Activated T-helper 1 cell treated with Interleukin-2 at 50 U/mL for 16 hours (primary cell): ENCODE results near the gene CELF5.
"Not testable (repeated sequence)": the region's sequence is repeated elsewhere in the genome, so short reads cannot be mapped to it uniquely, and the experiment has no call there.

Experiments used
- DNase-seq: peaks from one replicate; pipeline ENCODE4 v3.0.0-alpha.2; 2020; ENCODE audit warnings: low read depth

The CELF5 gene

DNA sequence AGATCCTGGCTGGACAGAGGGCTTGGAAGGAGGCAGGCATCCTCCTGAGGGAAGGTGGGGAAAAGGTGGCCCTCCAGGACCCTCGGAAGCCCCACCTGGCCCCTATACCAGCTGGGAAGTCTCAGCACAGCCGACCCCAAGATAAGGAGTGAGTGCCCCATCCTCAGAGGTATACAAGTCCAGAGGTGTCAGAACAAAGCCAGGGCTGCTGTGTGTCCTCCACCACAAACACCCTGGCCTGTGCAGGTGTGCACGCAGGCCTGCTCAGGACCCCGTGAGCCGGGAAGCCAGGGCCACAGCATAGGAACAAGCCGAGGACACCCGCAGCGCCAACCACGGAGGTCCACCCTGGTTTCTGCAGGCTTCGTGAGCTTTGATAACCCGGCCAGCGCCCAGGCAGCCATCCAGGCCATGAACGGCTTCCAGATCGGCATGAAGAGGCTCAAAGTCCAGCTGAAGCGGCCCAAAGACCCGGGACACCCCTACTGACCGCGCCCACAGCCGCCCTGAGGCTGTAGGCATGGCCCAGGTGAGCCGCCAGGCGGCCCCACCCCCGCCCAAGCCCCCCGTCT is 68.6 kb downstream of the CELF5 start:
- DNase-seq: no peak

GRCh38 chr19:3293560-3293959 is 69.1 kb downstream of the CELF5 start:
- no peak for DNase-seq

DNA sequence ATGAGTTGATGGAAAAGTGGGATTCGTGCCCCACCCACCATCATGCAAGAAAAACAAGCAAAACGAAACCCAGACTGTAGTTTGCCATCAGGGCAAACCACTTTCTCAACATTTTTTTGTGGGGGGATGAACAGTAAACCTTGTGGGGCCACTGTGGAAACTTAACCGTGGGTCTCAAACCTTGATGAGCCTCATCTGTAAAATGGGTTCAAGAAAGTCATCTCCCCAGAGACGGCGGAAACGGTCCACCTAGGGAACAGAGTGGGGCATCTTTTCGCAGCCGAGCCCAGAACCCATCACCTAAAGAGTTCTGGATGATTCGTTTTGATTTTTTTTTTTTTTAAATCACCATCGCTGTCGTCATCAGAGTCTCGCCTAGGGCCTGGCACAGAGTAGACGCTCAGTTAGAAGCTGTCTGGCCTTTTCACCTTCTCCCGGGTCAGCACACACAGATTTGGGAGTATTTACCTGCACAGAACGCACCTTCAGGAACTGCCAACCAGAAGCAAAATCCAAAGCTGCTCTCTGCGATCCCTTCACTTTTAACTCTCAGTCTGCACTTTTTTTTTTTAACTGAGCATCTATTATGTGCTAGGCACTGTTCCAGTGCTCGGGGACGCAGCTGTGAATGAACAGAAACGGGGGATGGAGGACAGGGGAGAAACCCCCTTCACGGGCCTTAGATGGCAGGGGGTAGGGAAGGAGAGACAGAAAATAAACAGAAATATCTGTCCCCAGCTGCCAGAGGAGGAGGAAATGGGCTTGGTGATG is 69.8 kb downstream of the CELF5 start:
- DNase-seq: no peak

DNA sequence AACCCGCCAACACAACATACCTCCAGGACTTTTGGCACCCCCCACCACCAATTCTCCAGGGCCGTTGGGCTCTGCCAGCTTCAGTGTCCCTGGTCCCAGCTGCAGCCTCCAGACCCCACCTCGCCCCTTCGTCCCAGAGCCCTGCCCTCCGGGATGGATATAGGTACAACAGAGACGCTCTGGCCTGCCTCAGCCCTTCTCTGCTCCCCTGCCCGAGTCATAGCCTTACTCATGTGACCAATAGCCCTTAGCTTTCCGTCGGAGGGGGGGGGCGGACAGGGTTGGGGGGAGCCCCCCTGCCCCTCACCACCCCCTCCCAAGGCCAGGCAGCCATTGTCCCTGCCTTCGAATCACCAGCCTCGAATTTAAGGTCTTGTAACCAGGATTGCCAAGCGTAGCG is 71.1 kb downstream of the CELF5 start:
- no peak for DNase-seq

DNA sequence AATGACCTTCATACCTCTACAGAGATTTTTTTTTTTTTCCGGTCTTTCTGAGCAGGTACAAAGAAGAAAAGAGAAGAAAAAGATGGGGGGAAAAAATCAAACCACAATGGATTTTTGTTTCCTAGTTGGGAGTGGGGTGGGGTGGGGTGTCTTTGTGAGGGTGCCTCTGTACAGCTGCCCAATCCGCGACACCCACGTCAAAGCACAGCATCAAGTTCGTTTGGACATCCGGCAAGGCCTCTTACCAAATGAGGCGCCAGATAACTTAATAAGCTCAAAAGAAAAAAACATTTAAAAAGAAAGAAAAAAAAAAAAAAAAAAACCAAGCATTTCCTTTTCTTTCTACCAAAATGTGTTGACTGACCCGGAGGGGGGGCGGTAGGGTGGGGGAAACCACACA is 71.6 kb downstream of the CELF5 start:
- DNase-seq: no peak

- DNase-seq: no peak
Measured at GRCh38 chr19:3296446-3296845, 72.0 kb downstream of the CELF5 start.

- DNase-seq: no peak
Measured at GRCh38 chr19:3298853-3299449, 74.5 kb downstream of the CELF5 start.

- DNase-seq: not testable (repeated sequence)
Measured at GRCh38 chr19:3300566-3300965, 76.1 kb downstream of the CELF5 start.

GRCh38 chr19:3302755-3303154 is 78.3 kb downstream of the CELF5 start:
- DNase-seq: no peak

GRCh38 chr19:3304871-3305423 is 80.5 kb downstream of the CELF5 start:
- DNase-seq: peak; percentile 58

DNA sequence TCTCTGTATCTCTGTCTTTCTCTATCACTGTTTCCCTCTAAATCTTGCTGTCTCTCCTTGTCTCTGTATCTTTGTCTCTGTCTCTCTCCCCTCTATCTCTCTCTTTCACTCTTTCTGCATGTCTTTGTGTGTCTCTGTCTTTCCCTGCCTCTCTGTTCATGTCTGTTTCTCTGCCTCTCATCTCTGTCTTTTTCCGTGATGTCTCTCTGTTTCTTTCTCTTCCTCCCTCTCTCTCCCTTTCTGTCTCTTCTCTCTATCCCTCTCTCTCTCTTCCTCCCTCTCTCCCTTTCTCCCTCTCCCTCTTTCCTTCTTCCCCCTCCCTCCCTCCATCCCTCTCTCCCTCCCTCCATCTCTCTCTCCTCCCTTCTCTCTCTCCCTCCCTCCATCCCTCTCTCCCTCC is 85.3 kb downstream of the CELF5 start:
- no peak for DNase-seq

GRCh38 chr19:3310280-3310679 is 85.8 kb downstream of the CELF5 start:
- no peak for DNase-seq

GRCh38 chr19:3310711-3311110 is 86.2 kb downstream of the CELF5 start:
- no peak for DNase-seq

- no peak for DNase-seq
Measured at GRCh38 chr19:3313199-3313575, 88.7 kb downstream of the CELF5 start.

DNA sequence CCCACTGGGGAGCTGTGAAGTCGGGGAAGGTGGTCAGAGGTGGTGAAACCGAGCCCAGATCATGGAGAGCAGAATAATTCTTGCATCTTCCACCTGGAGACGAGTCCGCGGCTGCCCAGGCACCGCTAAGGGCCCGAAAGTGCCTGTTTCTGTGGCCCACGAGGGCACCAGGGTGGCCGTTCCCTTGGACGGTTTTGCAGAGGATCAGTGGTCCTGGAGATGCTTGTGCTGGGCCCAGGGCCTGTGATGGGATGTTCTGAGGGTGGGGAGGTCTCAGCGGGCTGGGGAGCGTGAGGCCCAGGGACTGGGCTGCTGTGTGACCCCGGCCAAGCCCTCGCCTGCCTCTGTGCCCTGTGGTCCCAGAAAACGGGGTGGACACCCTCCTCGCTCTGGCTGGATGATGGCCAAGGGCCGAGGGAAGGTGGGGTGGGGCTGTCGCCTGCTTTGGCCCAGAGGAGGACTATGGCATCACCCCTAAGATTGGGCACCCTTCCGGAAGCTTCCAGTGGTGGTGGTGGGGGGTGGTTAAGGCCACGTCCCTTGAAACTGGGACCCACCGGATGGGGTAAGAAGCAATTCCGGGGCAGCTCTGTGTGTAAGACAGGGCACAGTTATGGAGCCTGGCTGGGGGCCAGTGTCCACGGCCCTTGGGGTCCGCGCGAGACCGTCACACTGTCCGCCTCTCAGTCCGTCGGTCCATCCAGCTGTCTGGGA is 90.7 kb downstream of the CELF5 start:
- DNase-seq: no peak

DNA sequence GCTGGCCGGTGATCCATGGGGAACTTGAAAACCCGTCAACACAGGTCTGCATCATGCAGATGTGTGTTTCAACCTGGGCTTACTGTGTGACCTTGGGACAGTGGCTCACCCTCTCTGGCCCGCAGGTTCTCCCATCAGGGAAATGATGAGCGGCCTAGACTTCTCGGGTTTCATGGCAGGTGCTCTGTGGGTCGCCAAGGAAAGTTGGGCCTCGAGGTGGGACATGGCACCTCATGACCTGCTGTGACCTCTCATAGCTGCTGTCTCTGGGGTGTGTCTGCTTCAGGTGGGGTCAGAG is 91.2 kb downstream of the CELF5 start:
- DNase-seq: no peak

DNA sequence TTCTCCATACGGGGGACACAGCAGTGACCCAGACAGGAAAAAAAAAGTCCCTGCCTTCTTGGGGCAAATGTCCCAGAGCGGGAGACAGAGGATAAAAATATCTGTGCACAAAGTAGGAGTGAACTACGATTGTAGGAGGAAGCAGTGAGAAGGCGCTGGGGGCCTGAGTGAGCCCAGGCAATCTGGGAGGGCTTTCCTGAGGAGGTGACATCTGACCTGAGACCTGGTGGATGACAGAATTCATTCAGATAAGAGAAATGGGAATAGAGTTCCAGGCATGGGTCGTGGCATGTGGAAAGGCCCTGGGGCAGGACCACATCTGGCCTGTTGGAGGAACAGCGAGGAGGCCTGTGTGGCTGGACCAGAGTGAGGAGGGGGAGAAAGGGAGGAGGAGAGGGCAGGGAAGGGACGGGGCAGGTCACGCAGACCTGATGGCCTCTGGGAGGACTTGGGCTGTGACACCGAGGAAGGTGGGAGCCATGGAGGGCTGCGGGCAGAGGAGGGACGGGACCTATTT is 91.7 kb downstream of the CELF5 start:
- DNase-seq: no peak

GRCh38 chr19:3316659-3317207 is 92.3 kb downstream of the CELF5 start:
- no peak for DNase-seq

DNA sequence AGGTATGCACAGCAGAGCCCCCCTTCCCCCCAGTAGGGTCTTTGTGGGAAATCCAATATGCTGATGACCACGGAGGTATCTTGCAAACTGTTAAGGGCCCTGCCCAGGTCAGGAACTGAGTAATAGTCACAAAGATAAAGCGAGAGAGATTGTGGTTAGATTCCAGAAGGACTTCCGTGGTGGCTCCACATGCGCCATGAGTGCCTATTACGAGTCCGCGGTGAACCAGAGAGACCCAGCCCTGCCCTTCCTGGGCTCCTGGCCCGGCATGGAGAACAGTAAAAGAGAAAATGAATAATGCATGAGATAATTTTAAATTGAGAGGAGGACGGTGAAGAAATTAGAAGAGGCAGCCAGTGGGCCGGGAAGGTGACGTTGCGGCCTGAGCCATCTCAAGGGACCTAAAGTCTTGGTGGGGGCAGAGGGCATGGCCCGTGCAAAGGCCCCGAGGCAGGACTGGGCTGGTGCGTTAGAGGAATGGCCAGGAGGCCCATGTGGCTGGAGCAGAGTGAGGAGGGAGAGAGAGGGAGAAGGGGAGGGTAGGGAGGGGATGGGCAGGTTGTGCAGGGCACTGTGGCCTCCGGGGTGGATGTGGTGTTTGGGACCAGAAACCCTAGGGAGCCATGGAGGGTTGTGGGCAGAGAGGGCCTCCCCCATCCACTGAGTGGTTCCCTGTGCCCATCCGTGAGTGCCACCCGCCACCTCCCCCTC is 95.3 kb downstream of the CELF5 start:
- no peak for DNase-seq

DNA sequence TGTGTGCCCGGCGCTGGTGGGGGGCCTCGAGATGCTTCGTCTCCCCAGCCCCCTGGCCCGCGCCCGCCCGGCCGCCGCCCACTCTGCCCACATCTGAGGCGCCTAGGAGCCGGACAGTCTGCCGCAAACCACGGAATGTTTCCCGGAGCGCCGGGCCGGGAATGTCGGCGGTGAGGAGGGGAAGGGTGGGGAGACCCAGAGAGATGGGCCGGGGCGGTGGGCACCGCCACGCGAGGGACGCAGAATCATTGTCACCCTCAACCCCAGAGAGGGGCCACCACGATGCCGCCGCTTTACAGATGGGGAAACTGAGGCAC is 95.9 kb downstream of the CELF5 start:
- DNase-seq: no peak

DNA sequence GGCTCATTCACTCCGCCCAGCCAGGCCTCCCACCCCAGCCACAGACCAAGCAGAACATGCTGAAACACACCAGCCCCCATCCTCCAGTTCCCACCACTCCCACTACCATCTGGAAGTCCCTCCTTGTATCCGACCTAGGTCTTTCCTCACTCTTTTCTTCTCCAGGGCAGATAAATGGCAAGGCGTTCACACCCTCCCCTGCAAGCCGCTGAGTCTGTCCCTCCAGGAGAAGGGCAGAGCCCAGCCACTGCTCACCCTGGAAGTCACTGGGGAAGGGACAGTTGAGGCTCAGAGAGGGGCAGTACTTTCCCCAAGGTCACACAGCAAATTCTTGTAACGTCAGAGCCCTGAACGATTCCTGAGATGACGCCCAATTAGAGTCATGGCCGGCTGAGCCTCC is 96.4 kb downstream of the CELF5 start:
- DNase-seq: no peak

DNA sequence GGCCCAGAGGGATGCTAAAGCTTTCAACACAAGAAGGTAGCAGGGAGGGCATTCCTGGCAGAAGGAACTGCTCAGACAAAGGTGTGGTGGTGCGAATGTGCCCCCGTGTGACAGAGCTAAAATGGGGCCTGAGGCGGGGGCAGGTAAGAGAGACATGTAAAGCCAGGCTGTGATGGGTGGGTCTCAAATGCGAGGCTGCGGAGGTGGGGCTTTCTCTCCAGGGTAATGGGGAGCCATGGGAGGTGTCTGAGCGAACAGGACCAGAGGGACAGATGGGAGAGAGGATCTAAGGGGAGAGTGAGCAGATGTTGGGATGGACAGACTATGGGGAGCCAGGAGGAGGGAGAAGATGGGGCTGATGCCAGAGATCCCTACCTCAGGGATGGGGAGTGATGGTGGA is 97.2 kb downstream of the CELF5 start:
- no peak for DNase-seq
